Osteoblast (primary cell): Measurements from ENCODE around the gene RAB9A. TPM values are rescaled to one million over a fixed set of nuclear protein-coding genes. Genes with fewer than 3 reads are reported as not detected.
"Not testable (repeated sequence)": the region's sequence is repeated elsewhere in the genome, so short reads cannot be mapped to it uniquely, and the experiment has no call there.

Experiments
- DNase-seq: peaks from one replicate; pipeline ENCODE4 v3.0.0; 2011; ENCODE audit warnings: low spot score, mixed read lengths; ENCODE audit not compliant: insufficient read length; ENCODE audit errors: missing footprints
- H2AFZ ChIP-seq: 2 replicates; pipeline ENCODE4 v1.6.0; 2011; ENCODE audit warnings: mild to moderate bottlenecking, low read length
- H3K27ac ChIP-seq: 2 replicates; pipeline ENCODE4 v1.5.1; 2011; ENCODE audit warnings: mild to moderate bottlenecking, low read depth, low read length, moderate library complexity
- H3K27me3 ChIP-seq: 2 replicates; pipeline ENCODE4 v1.6.0; 2012; ENCODE audit warnings: mild to moderate bottlenecking, control low read depth, inconsistent platforms, low read length, moderate library complexity; ENCODE audit not compliant: insufficient read depth
- H3K36me3 ChIP-seq: 2 replicates; pipeline ENCODE4 v1.5.1; 2011; ENCODE audit warnings: mild to moderate bottlenecking, low read length, control low read depth, moderate library complexity; ENCODE audit not compliant: insufficient read depth
- H3K4me1 ChIP-seq: 2 replicates; pipeline ENCODE4 v1.5.1; 2011; ENCODE audit warnings: mild to moderate bottlenecking, low read length, control low read depth, moderate library complexity; ENCODE audit not compliant: insufficient read depth
- H3K4me2 ChIP-seq: 2 replicates; pipeline ENCODE4 v1.6.0; 2011; ENCODE audit warnings: mild to moderate bottlenecking, low read length; ENCODE audit not compliant: insufficient read depth
- H3K4me3 ChIP-seq: fragments of 200-600 bp; sonication (generic); 3 replicates; pipeline ENCODE4 v1.5.1; 2012; ENCODE audit warnings: mild to moderate bottlenecking, low read length, inconsistent platforms; ENCODE audit not compliant: insufficient read depth
- H3K79me2 ChIP-seq: 2 replicates; pipeline ENCODE4 v1.6.0; 2012; ENCODE audit warnings: mild to moderate bottlenecking, low read length, control low read depth, inconsistent platforms; ENCODE audit not compliant: insufficient read depth
- H3K9me3 ChIP-seq: 2 replicates; pipeline ENCODE4 v1.5.1; 2011; ENCODE audit warnings: low read depth, low read length, control low read depth
- H4K20me1 ChIP-seq: 2 replicates; pipeline ENCODE4 v1.6.0; 2012; ENCODE audit warnings: mild to moderate bottlenecking, low read length, control low read depth; ENCODE audit not compliant: insufficient read depth
- total RNA-seq: library from RNA; depleted of rRNA; stranded (reverse); fragments of >200 nt; gene quantifications from 2 replicates; pipeline ENCODE4 v1.2.3, GENCODE V29; 2012
- TF ChIP-seq, protein P1 (sequence below): IDR thresholded peaks from 2 replicates; pipeline ENCODE4 v1.5.1; 2011; ENCODE audit warnings: mild to moderate bottlenecking, low read depth, low read length, moderate library complexity; ENCODE audit errors: extremely low read depth

The RAB9A gene
- total RNA-seq, 1 donor = 63.0 TPM

- no peaks in the 10 kb centered on the region for H3K79me2 ChIP-seq
- peaks cover 10% of the 10 kb centered on the region for H3K4me1 ChIP-seq
- no peak overlapping the region for H3K4me2 ChIP-seq
- TF ChIP-seq, protein P1, sequence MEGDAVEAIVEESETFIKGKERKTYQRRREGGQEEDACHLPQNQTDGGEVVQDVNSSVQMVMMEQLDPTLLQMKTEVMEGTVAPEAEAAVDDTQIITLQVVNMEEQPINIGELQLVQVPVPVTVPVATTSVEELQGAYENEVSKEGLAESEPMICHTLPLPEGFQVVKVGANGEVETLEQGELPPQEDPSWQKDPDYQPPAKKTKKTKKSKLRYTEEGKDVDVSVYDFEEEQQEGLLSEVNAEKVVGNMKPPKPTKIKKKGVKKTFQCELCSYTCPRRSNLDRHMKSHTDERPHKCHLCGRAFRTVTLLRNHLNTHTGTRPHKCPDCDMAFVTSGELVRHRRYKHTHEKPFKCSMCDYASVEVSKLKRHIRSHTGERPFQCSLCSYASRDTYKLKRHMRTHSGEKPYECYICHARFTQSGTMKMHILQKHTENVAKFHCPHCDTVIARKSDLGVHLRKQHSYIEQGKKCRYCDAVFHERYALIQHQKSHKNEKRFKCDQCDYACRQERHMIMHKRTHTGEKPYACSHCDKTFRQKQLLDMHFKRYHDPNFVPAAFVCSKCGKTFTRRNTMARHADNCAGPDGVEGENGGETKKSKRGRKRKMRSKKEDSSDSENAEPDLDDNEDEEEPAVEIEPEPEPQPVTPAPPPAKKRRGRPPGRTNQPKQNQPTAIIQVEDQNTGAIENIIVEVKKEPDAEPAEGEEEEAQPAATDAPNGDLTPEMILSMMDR = no peak
- peaks cover 11% of the 10 kb centered on the region for H3K27me3 ChIP-seq
- H3K4me3 ChIP-seq = no peak overlapping the region
- H3K9me3 ChIP-seq = no peaks in the 10 kb centered on the region
- DNase-seq = no peak
- no peaks in the 10 kb centered on the region for H3K36me3 ChIP-seq
- no peak overlapping the region for H3K27ac ChIP-seq
- H4K20me1 ChIP-seq = no peaks in the 10 kb centered on the region
- no peak overlapping the region for H2AFZ ChIP-seq
Measured at GRCh38 chrX:13647709-13648212, 41.2 kb upstream of the RAB9A start.

DNA sequence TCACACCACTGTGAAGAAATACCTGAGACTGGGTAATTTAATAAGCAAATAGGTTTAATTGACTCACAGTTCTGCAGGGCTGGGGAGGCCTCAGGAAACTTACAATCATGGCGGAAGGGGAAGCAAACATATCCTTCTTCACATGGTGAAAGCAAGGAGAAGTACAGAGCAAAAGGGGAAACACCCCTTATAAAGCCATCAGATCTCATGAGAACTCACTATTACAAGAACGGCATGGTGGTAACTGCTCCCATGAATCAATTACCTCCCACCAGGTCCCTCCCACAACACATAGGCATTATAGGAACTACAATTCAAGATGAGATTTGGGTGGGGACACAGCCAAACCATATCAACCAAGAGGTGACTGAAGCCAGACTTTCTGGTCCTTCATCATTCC, 40.6 kb upstream of the RAB9A start:
- not testable (repeated sequence) for H3K36me3 ChIP-seq, DNase-seq, H3K9me3 ChIP-seq, H3K27ac ChIP-seq, H2AFZ ChIP-seq, H3K79me2 ChIP-seq, H3K4me2 ChIP-seq, H4K20me1 ChIP-seq, H3K4me3 ChIP-seq
- Histone ChIP-seq H3K27me3 (peaks cover 11% of the 10 kb centered on the region), H3K4me1 (peaks cover 11% of the 10 kb centered on the region)

DNA sequence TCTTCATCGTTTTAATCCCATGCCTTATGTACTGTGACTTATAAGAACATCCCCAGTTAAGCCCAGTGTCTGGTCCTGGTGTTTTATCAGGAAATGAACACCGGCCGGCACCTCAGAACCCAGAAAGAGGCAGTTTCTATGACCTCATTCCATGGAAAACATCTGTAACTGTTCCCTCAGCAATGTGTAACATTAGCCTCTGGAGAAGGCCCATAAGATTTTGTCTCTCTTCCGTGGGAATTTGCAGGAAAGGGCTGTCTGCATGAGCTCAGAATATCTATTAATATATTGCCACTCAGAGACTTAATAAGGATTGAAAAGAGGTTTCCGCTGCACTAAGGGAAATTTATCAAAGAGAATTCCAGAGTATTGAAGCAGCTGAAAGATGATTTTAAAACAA, 39.1 kb upstream of the RAB9A start:
- TF ChIP-seq, protein P1 = no peak
- H3K4me3 ChIP-seq = no peak overlapping the region
- H3K4me2 ChIP-seq = no peak overlapping the region
- no peak overlapping the region for H2AFZ ChIP-seq
- peaks cover 15% of the 10 kb centered on the region for H3K4me1 ChIP-seq
- H3K27me3 ChIP-seq = peaks cover 11% of the 10 kb centered on the region
- no peak overlapping the region for H3K27ac ChIP-seq
- no peaks in the 10 kb centered on the region for H4K20me1 ChIP-seq
- no peaks in the 10 kb centered on the region for H3K36me3 ChIP-seq
- H3K79me2 ChIP-seq = no peaks in the 10 kb centered on the region
- H3K9me3 ChIP-seq = no peaks in the 10 kb centered on the region
- DNase-seq = no peak

DNA sequence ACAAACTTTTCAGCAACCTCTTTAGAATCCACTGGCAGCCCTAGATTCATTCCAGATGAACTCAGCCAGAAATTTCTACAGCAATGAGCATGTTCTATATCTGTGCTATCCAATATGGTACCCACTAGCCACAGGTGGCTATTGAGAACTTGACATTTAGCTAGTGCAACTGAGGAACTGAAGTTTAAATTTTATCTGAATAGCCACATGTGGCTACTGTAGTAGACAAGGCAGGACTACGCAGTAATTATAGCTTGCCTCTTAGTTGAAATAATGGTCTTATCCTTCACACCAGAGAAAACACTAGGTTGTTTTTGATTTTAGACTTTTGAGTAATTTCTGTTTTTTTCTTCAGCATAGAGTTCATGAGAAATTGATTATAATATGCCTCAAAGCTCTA, 38.6 kb upstream of the RAB9A start:
- no peaks in the 10 kb centered on the region for H3K9me3 ChIP-seq
- no peak overlapping the region for H2AFZ ChIP-seq
- peaks cover 15% of the 10 kb centered on the region for H3K4me1 ChIP-seq
- no peaks in the 10 kb centered on the region for H3K36me3 ChIP-seq
- H4K20me1 ChIP-seq = no peaks in the 10 kb centered on the region
- no peak for DNase-seq
- H3K4me2 ChIP-seq = no peak overlapping the region
- H3K27ac ChIP-seq = no peak overlapping the region
- peaks cover 8% of the 10 kb centered on the region for H3K27me3 ChIP-seq
- no peaks in the 10 kb centered on the region for H3K79me2 ChIP-seq
- no peak overlapping the region for H3K4me3 ChIP-seq
- TF ChIP-seq, protein P1 = no peak
